ENCODE results near the gene FHAD1. TPM values are rescaled to one million over a fixed set of nuclear protein-coding genes. Genes with fewer than 3 reads are reported as not detected.
"Not testable (repeated sequence)": the region's sequence is repeated elsewhere in the genome, so short reads cannot be mapped to it uniquely, and the experiment has no call there.

Gene FHAD1
- total RNA-seq, 6 donors from 2014 or later: 2.0 to 45.8 (median 12.5) TPM

DNA sequence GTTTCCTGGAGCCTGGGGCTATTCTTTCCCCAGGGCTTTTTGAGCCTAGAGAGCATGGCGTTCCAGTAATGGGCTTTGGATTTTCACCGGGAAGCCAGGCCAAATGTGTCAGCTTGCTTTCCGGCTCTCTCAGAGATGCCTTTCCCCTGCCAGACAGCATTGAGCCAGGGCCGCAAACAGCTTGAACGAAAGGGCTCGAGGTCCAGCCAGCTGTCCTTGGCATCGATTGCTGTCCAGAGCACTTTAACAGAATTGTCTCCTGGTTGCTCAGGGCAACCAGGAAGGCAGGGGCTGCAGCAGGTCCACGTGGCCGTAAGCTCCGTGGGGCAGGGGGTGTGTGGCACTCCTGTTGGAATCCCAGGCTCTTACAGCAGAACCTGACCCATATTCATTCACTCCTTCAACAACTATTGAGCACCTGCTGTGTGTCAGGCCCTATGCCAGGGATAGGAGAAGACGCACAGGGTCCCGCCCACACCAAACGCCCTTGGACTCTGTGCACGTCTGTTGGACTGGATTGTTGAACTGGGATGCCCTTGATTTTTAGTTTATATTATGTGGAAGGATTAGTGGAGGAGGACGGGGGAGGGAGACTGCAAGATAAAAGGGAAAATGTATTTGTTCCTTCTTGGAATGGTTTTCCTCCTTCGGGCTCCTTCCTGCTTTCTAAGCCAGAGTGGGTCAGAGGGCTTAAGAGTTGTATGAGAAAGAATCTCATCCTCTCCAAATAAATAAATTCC is 123.9 kb downstream of the FHAD1 start:
- no peak for TF ChIP-seq EP300 (IDR thresholded peaks at IDR 0.05)
- TF ChIP-seq, protein P1, sequence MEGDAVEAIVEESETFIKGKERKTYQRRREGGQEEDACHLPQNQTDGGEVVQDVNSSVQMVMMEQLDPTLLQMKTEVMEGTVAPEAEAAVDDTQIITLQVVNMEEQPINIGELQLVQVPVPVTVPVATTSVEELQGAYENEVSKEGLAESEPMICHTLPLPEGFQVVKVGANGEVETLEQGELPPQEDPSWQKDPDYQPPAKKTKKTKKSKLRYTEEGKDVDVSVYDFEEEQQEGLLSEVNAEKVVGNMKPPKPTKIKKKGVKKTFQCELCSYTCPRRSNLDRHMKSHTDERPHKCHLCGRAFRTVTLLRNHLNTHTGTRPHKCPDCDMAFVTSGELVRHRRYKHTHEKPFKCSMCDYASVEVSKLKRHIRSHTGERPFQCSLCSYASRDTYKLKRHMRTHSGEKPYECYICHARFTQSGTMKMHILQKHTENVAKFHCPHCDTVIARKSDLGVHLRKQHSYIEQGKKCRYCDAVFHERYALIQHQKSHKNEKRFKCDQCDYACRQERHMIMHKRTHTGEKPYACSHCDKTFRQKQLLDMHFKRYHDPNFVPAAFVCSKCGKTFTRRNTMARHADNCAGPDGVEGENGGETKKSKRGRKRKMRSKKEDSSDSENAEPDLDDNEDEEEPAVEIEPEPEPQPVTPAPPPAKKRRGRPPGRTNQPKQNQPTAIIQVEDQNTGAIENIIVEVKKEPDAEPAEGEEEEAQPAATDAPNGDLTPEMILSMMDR (IDR thresholded peaks at IDR 0.05): no peak
- TF ChIP-seq POLR2A (IDR thresholded peaks at IDR 0.05): no peak
- TF ChIP-seq POLR2AphosphoS5 (IDR thresholded peaks at IDR 0.05): no peak
- H3K27me3 ChIP-seq: no peaks in the 10 kb centered on the region
- H3K4me3 ChIP-seq: no peak overlapping the region
- peaks cover 0 to 10% (median 6%) of the 10 kb centered on the region in 4 donors for H3K4me1 ChIP-seq
- DNase-seq (no peak), ATAC-seq (ENCODE audit: low FRiP score in 2 of 2) (peak; percentile 12 to 41)
- no peaks in the 10 kb centered on the region for H3K9me3 ChIP-seq
- no peaks in the 10 kb centered on the region for H3K36me3 ChIP-seq
- H3K27ac ChIP-seq: peak overlapping the region in 1 of 4 donors; percentile 23
- WGBS, 2 donors: 40 to 60% methylated on average over 15 to 16 of the region's 16 CpGs

DNA sequence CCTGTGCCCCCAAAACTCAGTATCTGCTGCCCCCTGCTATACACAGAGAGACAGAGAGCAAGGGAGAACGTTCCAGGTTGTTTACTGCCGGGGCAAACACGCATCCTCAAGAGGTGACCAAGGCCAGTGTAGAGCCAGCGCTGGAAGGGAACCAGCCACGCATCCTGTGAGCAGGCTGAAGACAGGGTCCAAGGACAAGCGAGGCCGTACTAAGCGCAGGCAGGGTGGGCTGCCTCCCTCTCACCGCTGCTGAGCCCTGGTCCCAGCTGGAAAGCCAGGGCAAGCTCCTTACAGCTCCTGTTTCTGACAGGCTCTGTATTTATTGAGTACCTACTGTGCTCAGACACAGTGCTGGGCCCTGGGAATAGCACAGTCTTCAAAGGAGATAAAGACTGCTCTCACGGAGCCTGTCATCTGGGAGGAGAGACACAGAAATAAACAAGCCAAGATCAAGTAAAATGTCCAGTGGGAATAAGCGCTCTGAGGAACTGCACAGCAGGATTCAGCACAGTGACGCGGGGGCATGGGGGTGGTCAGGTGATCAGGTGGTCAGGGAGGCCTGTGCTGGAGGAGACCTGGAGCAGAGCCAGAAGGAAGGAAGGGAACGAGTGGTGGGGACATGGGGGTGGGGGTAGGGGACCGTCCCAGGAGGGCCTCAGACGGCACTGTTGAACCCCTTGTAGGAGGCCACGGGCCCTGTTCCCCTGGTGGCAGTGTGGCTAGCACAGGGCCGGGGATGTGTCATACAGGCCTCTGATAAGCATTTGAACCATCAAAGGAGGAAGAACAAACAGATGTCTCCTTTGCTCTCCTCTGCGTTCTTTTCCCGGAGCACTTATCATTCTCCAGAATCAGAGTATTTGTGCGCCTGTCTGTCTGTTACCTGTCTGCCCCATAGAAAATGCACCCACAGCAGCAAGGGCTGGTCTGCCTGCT is 124.9 kb downstream of the FHAD1 start:
- WGBS, 2 donors: 62 to 67% methylated on average over 16 to 21 of the region's 21 CpGs
- Histone ChIP-seq H3K9me3 (no peaks in the 10 kb centered on the region), H3K4me1 (peaks cover 0 to 10% (median 6%) of the 10 kb centered on the region in 4 donors), H3K36me3 (no peaks in the 10 kb centered on the region), H3K4me3 (no peak overlapping the region), H3K27me3 (no peaks in the 10 kb centered on the region), H3K27ac (no peak overlapping the region)
- TF ChIP-seq POLR2A (IDR thresholded peaks at IDR 0.05) (no peak), POLR2AphosphoS5 (IDR thresholded peaks at IDR 0.05) (no peak), EP300 (IDR thresholded peaks at IDR 0.05) (no peak)
- TF ChIP-seq, protein P1 (IDR thresholded peaks at IDR 0.05): no peak
- DNase-seq (no peak), ATAC-seq (ENCODE audit: low FRiP score in 2 of 2) (peak in 1 of 2 donors; percentile 30)

DNA sequence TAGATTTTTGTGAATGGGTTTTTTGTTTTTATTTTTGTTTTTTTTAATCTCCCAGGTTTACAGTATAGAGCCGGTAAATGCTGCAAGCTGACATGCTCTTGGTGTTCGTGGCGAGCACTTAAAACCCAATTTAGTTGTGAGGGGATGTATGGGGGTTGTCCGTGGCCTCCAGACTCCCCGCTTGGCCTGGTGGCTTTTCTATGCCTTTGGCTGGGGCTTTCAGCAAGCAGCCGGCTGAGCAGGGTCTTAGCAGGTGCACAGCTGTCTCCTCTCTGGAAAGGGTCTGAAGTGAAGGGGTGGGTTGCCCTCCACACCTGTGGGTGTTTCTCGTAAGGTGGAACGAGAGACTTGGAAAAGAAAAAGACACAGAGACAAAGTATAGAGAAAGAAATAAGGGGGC is 131.7 kb downstream of the FHAD1 start:
- Histone ChIP-seq H3K27me3 (no peaks in the 10 kb centered on the region), H3K27ac (no peak overlapping the region), H3K9me3 (no peaks in the 10 kb centered on the region), H3K4me3 (no peak overlapping the region), H3K36me3 (no peaks in the 10 kb centered on the region), H3K4me1 (peaks cover 0 to 2% (median 0%) of the 10 kb centered on the region in 4 donors)
- 88 to 93% methylated on average over 8 of the region's 8 CpGs for WGBS, 2 donors
- ATAC-seq (ENCODE audit: low FRiP score in 2 of 2) (no peak), DNase-seq (no peak)
- TF ChIP-seq, protein P1 (IDR thresholded peaks at IDR 0.05): no peak
- TF ChIP-seq POLR2AphosphoS5 (IDR thresholded peaks at IDR 0.05) (no peak), POLR2A (IDR thresholded peaks at IDR 0.05) (no peak), EP300 (IDR thresholded peaks at IDR 0.05) (no peak)

DNA sequence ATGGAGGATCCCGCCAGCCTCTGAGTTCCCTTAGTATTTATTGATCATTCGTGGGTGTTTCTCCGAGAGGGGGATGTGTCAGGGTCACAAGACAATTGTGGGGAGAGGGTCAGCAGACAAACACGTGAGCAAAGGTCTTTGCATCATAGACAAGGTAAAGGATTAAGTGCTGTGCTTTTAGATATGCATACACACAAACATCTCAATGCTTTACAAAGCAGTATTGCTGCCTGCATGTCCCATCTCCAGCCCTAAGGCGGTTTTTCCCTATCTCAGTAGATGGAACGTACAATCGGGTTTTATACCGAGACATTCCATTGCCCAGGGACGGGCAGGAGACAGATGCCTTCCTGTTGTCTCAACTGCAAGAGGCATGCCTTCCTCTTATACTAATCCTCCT is 132.1 kb downstream of the FHAD1 start:
- not testable (repeated sequence) for H3K27me3 ChIP-seq; H3K27ac ChIP-seq; H3K4me3 ChIP-seq; H3K9me3 ChIP-seq; H3K4me1 ChIP-seq; H3K36me3 ChIP-seq; DNase-seq; ATAC-seq (ENCODE audit: low FRiP score in 2 of 2)
- 49 to 55% methylated on average over 8 to 9 of the region's 9 CpGs for WGBS, 2 donors

Measured in upper lobe of left lung (tissue), 6 donors.